HepG2 (cell line): Measurements from ENCODE around the gene MRPS25. TPM values are rescaled to one million over a fixed set of nuclear protein-coding genes. Genes with fewer than 3 reads are reported as not detected.

Experiments
- CEBPG ChIP-seq: IDR thresholded peaks from 2 replicates; pipeline ENCODE4 v1.6.1; 2016
- CREB3 ChIP-seq: sonication (generic); formaldehyde crosslinking; IDR thresholded peaks from 2 replicates; pipeline ENCODE4 v1.5.0; 2020; ENCODE audit warnings: missing genetic modification reagents
- CREM ChIP-seq, 2 experiments: sonication (generic) in 1 of 2; formaldehyde crosslinking in 1 of 2; IDR thresholded peaks; 2 replicates each; pipeline versions ENCODE4 v1.4.0 to v1.6.1; 2016 to 2020; ENCODE audit warnings: antibody characterized with exemption in 1 of 2, mild to moderate bottlenecking in 1 of 2, missing genetic modification reagents in 1 of 2
- GATAD1 ChIP-seq: IDR thresholded peaks from 2 replicates; pipeline ENCODE4 v1.6.1; 2016; ENCODE audit warnings: missing genetic modification reagents, missing compliant biosample characterization
- GFI1 ChIP-seq: sonication (generic); formaldehyde crosslinking; IDR thresholded peaks from 2 replicates; pipeline ENCODE4 v1.5.0; 2020; ENCODE audit warnings: missing genetic modification reagents, mild to moderate bottlenecking, borderline replicate concordance
- HCFC1 ChIP-seq: fragments of 150-350 bp; IDR thresholded peaks from 2 replicates; pipeline ENCODE4 v1.6.1; 2014; ENCODE audit warnings: low read depth, low read length
- KDM3A ChIP-seq: IDR thresholded peaks from 2 replicates; pipeline ENCODE4 v1.6.1; 2018; ENCODE audit warnings: low read depth, missing compliant biosample characterization
- KDM4B ChIP-seq: sonication (generic); formaldehyde crosslinking; IDR thresholded peaks from 2 replicates; pipeline ENCODE4 v1.4.0; 2020; ENCODE audit warnings: missing genetic modification reagents
- LRRFIP1 ChIP-seq: sonication (generic); formaldehyde crosslinking; conservative IDR thresholded peaks from 2 replicates; pipeline ENCODE4 v1.4.0; 2020; ENCODE audit warnings: missing genetic modification reagents
- MLLT10 ChIP-seq: sonication (generic); formaldehyde crosslinking; IDR thresholded peaks from 2 replicates; pipeline ENCODE4 v1.4.0; 2020; ENCODE audit warnings: missing genetic modification reagents
- POLR2G ChIP-seq: fragments of 200-400 bp; formaldehyde crosslinking; IDR thresholded peaks from 2 replicates; pipeline ENCODE4 v1.6.1; 2018; ENCODE audit warnings: mild to moderate bottlenecking, low read depth, low read length, moderate library complexity
- SUZ12 ChIP-seq: fragments of 150-350 bp; IDR thresholded peaks from 2 replicates; pipeline ENCODE4 v1.6.1; 2014; ENCODE audit warnings: low read depth, low read length
- SYNCRIP ChIP-seq: fragments of 200-400 bp; formaldehyde crosslinking; IDR thresholded peaks from 2 replicates; pipeline ENCODE4 v1.6.1; 2018; ENCODE audit warnings: mild to moderate bottlenecking, low read depth, low read length; ENCODE audit not compliant: insufficient read depth
- TBP ChIP-seq: sonication (generic); formaldehyde crosslinking; IDR thresholded peaks from 2 replicates; pipeline ENCODE4 v1.5.0; 2020; ENCODE audit warnings: missing genetic modification reagents
- TERF1 ChIP-seq: sonication (generic); formaldehyde crosslinking; IDR thresholded peaks from 2 replicates; pipeline ENCODE4 v1.8.0; 2022; ENCODE audit warnings: mild to moderate bottlenecking, missing genetic modification reagents, moderate library complexity
- TOE1 ChIP-seq: sonication (generic); formaldehyde crosslinking; IDR thresholded peaks from 2 replicates; pipeline ENCODE4 v1.4.0; 2020; ENCODE audit warnings: mild to moderate bottlenecking, missing genetic modification reagents
- ZBTB38 ChIP-seq: sonication (generic); formaldehyde crosslinking; IDR thresholded peaks from 2 replicates; pipeline ENCODE4 v1.5.1; 2020; ENCODE audit warnings: mild to moderate bottlenecking, missing genetic modification reagents
- ZFP41 ChIP-seq: sonication (generic); formaldehyde crosslinking; IDR thresholded peaks from 2 replicates; pipeline ENCODE4 v1.4.0; 2020; ENCODE audit warnings: mild to moderate bottlenecking, missing genetic modification reagents, borderline replicate concordance
- ZNF10 ChIP-seq: sonication (generic); formaldehyde crosslinking; IDR thresholded peaks from 2 replicates; pipeline ENCODE4 v1.4.0; 2020; ENCODE audit warnings: mild to moderate bottlenecking, low read depth, missing genetic modification reagents, borderline replicate concordance
- ZNF256 ChIP-seq: sonication (generic); formaldehyde crosslinking; conservative IDR thresholded peaks from 2 replicates; pipeline ENCODE4 v1.4.0; 2020; ENCODE audit warnings: missing genetic modification reagents
- ZNF543 ChIP-seq: sonication (generic); formaldehyde crosslinking; IDR thresholded peaks from 2 replicates; pipeline ENCODE4 v1.4.0; 2020; ENCODE audit warnings: mild to moderate bottlenecking, missing genetic modification reagents
- ZNF552 ChIP-seq: sonication (generic); formaldehyde crosslinking; IDR thresholded peaks from 2 replicates; pipeline ENCODE4 v1.9.0; 2022; ENCODE audit warnings: missing genetic modification reagents, mild to moderate bottlenecking, borderline replicate concordance
- ZNF562 ChIP-seq: sonication (generic); formaldehyde crosslinking; IDR thresholded peaks from 2 replicates; pipeline ENCODE4 v1.8.0; 2022; ENCODE audit warnings: missing genetic modification reagents, borderline replicate concordance
- ZNF577 ChIP-seq: sonication (generic); formaldehyde crosslinking; IDR thresholded peaks from 2 replicates; pipeline ENCODE4 v1.4.0; 2020; ENCODE audit warnings: mild to moderate bottlenecking, low read depth, missing genetic modification reagents, borderline replicate concordance
- ZNF652 ChIP-seq: IDR thresholded peaks from 2 replicates; pipeline ENCODE4 v1.6.1; 2016; ENCODE audit warnings: low read depth, borderline replicate concordance
- ZNF713 ChIP-seq: sonication (generic); formaldehyde crosslinking; IDR thresholded peaks from 2 replicates; pipeline ENCODE4 v1.4.0; 2020; ENCODE audit warnings: mild to moderate bottlenecking, missing genetic modification reagents
- ZNF816 ChIP-seq: sonication (generic); formaldehyde crosslinking; IDR thresholded peaks from 2 replicates; pipeline ENCODE4 v1.8.0; 2022; ENCODE audit warnings: missing genetic modification reagents, mild to moderate bottlenecking, borderline replicate concordance
- polyA plus RNA-seq, 8 experiments: library from polyadenylated mRNA; depleted of rRNA in 3 of 8; stranded (reverse) in 7 of 8; unstranded in 1 of 8; fragments of >200 nt; fragmentation: Illumina TruSeq in 4 of 8; extraction: Trizol in 4 of 8; gene quantifications; 2 replicates each; pipeline versions ENCODE4 v1.2.1 to v1.2.3, GENCODE V29; 2011 to 2016; ENCODE audit warnings: low read depth in 4 of 8, missing spikeins in 1 of 8, mixed read lengths in 1 of 8; ENCODE audit not compliant: insufficient read depth in 1 of 8
- total RNA-seq, 5 experiments: library from RNA; depleted of rRNA; stranded (reverse); fragments of >200 nt; fragmentation: Illumina TruSeq; extraction: Trizol; gene quantifications; 2 replicates each; pipeline ENCODE4 v1.2.3, GENCODE V29; 2016; ENCODE audit warnings: low read depth in 1 of 5

MRPS25 gene
- total and polyA plus RNA-seq, 2 of the 13 experiments (the other 11 are each of a cell fraction or from before 2014, with no cell fraction given) = 60.1 to 74.3 TPM

GRCh38 chr3:15064835-15065549, at the start of gene MRPS25 (continued):
- TF ChIP-seq ZFP41 (CRISPR knock-in tag) = 0 out of 2 replicates have a peak, but pooled peaks have one; percentile 37
- no peak for TF ChIP-seq ZNF10 (CRISPR knock-in tag)
- peak; percentile 44; the same call in 1 of the 2 replicates for TF ChIP-seq ZBTB38 (CRISPR knock-in tag)
- TF ChIP-seq CREM (IDR thresholded peaks at IDR 0.05) = peak; percentile 68
- no peak for TF ChIP-seq CREM (CRISPR knock-in tag; IDR thresholded peaks at IDR 0.05)
- TF ChIP-seq ZNF256 (CRISPR knock-in tag) = peak; percentile 63; the same call in 1 of the 2 replicates
- TF ChIP-seq KDM4B (CRISPR knock-in tag) = peak; percentile 83; the same call in 1 of the 2 replicates
- TF ChIP-seq ZNF577 = no peak
- peak; percentile 89 for TF ChIP-seq GATAD1 (CRISPR knock-in tag)
- TF ChIP-seq ZNF552 = peak; percentile 77; the same call in 1 of the 2 replicates
- TF ChIP-seq ZNF562 (CRISPR knock-in tag) = no peak
- no peak for TF ChIP-seq LRRFIP1 (CRISPR knock-in tag)
- TF ChIP-seq TBP (CRISPR knock-in tag) = no peak
- TF ChIP-seq HCFC1 = peak; percentile 88
- 0 out of 2 replicates have a peak, but pooled peaks have one; percentile 7 for TF ChIP-seq ZNF652 (CRISPR knock-in tag)
- peak; percentile 84 for TF ChIP-seq SUZ12
- peak; percentile 62; the same call in 1 of the 2 replicates for TF ChIP-seq GFI1 (CRISPR knock-in tag)
- no peak; the same call in 1 of the 2 replicates for TF ChIP-seq KDM3A
- no peak for TF ChIP-seq SYNCRIP
- TF ChIP-seq CREB3 (CRISPR knock-in tag) = no peak
- peak; percentile 96 for TF ChIP-seq POLR2G
- no peak for TF ChIP-seq TOE1
- TF ChIP-seq ZNF713 (CRISPR knock-in tag) = no peak
- TF ChIP-seq CEBPG (CRISPR knock-in tag) = peak; percentile 43; the same call in 1 of the 2 replicates
- TF ChIP-seq ZNF816 = no peak
- no peak for TF ChIP-seq TERF1 (CRISPR knock-in tag)
- no peak for TF ChIP-seq MLLT10 (CRISPR knock-in tag)
- peak; percentile 39; the same call in 1 of the 2 replicates for TF ChIP-seq ZNF543 (CRISPR knock-in tag)
